Measurements from ENCODE around the gene HS3ST4. TPM values are rescaled to one million over a fixed set of nuclear protein-coding genes. Genes with fewer than 3 reads are reported as not detected.

Gene HS3ST4
- polyA plus RNA-seq, 1 donor: 0.39 TPM

DNA sequence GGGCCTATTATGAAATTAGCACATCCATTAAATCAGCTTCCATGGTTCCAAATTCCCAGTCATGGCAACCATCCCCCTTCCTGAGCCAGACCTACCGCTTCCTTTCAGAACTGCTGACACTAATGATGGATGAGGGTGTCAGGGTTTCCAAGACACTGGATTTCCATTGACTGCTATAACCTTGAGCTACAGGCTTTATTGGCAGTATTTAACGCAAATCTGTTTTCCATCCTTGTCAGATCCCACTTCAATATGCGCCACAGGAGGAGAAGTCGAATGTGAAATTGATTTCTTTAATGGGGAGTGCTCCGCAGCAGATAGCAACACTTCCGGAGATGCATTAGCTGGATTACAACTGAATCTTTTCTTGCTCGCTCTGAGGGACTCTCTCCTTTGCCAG lies 197.1 kb downstream of the HS3ST4 start:
- H3K27ac ChIP-seq (ENCODE audit: low read length): no peak overlapping the region
- no peaks in the 10 kb centered on the region for H3K9me3 ChIP-seq (ENCODE audit: control insufficient read depth, low read depth, low read length)
- H3K27me3 ChIP-seq (ENCODE audit: control insufficient read depth, insufficient read depth, low read length): peaks cover 4% of the 10 kb centered on the region
- DNase-seq: no peak
- no peaks in the 10 kb centered on the region for H3K36me3 ChIP-seq (ENCODE audit: control insufficient read depth, insufficient read depth, low read length)
- no peaks in the 10 kb centered on the region for H3K4me1 ChIP-seq (ENCODE audit: control insufficient read depth, insufficient read depth, low read length)
- WGBS (ENCODE audit: insufficient coverage, low lambda C conversion rate): no CpG with 5 or more reads among the region's 7 CpGs
- H3K4me3 ChIP-seq (ENCODE audit: low read length): no peak overlapping the region

DNA sequence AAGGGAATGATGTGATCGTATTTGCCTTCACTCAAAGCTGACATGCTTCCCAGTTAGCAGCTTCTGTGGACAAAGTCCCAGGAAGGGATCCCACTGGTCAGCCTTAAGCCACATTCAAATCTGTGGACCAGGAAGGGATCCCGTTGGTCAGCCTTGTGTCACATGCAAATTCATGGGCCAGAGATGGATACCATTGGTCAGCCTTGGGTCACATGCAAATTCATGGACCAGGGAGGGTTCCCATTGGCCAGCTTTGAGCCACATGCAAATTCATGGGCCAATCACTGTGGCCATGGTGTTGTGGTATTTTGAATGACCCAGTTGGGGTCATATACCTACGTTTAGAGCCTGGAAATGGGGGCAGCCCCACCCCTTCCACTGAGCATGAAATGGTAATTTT lies 201.6 kb downstream of the HS3ST4 start:
- Histone ChIP-seq H3K27ac (ENCODE audit: low read length) (no peak overlapping the region), H3K36me3 (ENCODE audit: control insufficient read depth, insufficient read depth, low read length) (no peaks in the 10 kb centered on the region), H3K4me3 (ENCODE audit: low read length) (no peak overlapping the region), H3K4me1 (ENCODE audit: control insufficient read depth, insufficient read depth, low read length) (no peaks in the 10 kb centered on the region), H3K9me3 (ENCODE audit: control insufficient read depth, low read depth, low read length) (no peaks in the 10 kb centered on the region), H3K27me3 (ENCODE audit: control insufficient read depth, insufficient read depth, low read length) (no peaks in the 10 kb centered on the region)
- 17% methylated on average over 1 of the region's 3 CpGs for WGBS (ENCODE audit: insufficient coverage, low lambda C conversion rate)
- no peak for DNase-seq

DNA sequence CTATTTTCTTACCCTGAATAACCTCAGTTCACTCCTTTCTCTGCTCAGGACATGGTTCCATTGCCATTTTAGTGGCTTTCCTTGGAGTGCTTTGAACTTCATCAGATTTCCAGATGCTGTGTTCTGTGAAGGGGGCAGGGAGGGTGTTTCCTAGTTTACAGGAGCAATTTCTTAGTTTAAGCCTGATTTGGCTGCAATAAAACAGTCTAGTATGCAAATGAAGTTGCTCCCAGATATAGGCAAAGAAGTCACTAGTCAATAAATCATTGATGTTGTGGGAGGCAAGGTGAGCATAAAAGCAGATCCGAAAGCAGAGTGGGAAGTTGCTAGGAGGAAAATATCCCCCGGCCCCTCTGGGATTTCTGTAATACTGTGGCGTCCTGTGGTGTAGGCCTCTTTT lies 202.3 kb downstream of the HS3ST4 start:
- Histone ChIP-seq H3K4me3 (ENCODE audit: low read length) (no peak overlapping the region), H3K4me1 (ENCODE audit: control insufficient read depth, insufficient read depth, low read length) (no peaks in the 10 kb centered on the region), H3K36me3 (ENCODE audit: control insufficient read depth, insufficient read depth, low read length) (no peaks in the 10 kb centered on the region), H3K27ac (ENCODE audit: low read length) (no peak overlapping the region), H3K27me3 (ENCODE audit: control insufficient read depth, insufficient read depth, low read length) (no peaks in the 10 kb centered on the region), H3K9me3 (ENCODE audit: control insufficient read depth, low read depth, low read length) (no peaks in the 10 kb centered on the region)
- no peak for DNase-seq
- WGBS (ENCODE audit: insufficient coverage, low lambda C conversion rate): 94% methylated on average over 3 of the region's 3 CpGs

DNA sequence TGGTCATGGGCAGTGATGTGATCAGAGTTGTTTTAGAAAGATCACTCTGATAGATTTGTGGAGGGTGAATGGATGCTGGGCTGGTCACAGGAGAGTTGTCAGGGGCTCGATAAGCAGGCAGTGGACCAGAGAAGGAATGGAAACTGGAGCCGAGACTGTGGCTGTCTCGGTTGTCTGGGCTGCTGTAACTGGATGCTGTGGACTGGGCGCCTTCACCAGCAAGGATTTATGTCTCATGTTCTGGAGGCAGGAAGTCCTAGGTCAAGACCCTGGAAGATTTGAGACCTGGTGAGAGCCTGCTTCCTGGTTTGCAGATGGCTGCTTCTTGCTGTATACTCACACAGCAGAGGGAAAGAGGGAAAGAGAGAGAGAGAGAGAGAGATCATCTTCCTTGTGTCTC lies 203.6 kb downstream of the HS3ST4 start:
- Histone ChIP-seq H3K27ac (ENCODE audit: low read length) (no peak overlapping the region), H3K4me3 (ENCODE audit: low read length) (no peak overlapping the region), H3K4me1 (ENCODE audit: control insufficient read depth, insufficient read depth, low read length) (no peaks in the 10 kb centered on the region), H3K9me3 (ENCODE audit: control insufficient read depth, low read depth, low read length) (no peaks in the 10 kb centered on the region), H3K27me3 (ENCODE audit: control insufficient read depth, insufficient read depth, low read length) (no peaks in the 10 kb centered on the region), H3K36me3 (ENCODE audit: control insufficient read depth, insufficient read depth, low read length) (no peaks in the 10 kb centered on the region)
- no peak for DNase-seq
- WGBS (ENCODE audit: insufficient coverage, low lambda C conversion rate): no CpG with 5 or more reads among the region's 4 CpGs

DNA sequence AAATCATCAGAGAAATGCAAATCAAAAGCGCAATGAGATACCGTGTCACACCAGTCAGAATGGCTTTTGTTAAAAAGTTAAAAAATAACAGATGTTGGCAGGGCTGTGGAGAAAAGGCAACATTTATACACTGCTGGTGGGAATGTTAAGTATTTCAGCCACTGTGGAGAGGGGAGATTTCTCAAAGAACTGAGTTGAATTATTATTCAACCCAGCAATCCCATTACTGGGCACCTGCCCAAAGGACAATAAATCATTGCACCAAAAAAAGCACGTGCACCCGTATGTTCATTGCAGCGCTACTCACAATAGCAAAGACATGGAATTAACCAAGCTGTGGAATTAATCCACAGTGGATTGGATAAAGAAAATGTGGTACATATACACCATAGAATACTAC lies 204.7 kb downstream of the HS3ST4 start:
- no peaks in the 10 kb centered on the region for H3K4me1 ChIP-seq (ENCODE audit: control insufficient read depth, insufficient read depth, low read length)
- no peak for DNase-seq
- no peaks in the 10 kb centered on the region for H3K9me3 ChIP-seq (ENCODE audit: control insufficient read depth, low read depth, low read length)
- H3K27ac ChIP-seq (ENCODE audit: low read length): no peak overlapping the region
- no peaks in the 10 kb centered on the region for H3K36me3 ChIP-seq (ENCODE audit: control insufficient read depth, insufficient read depth, low read length)
- no peak overlapping the region for H3K4me3 ChIP-seq (ENCODE audit: low read length)
- WGBS (ENCODE audit: insufficient coverage, low lambda C conversion rate): 87% methylated on average over 5 of the region's 5 CpGs
- no peaks in the 10 kb centered on the region for H3K27me3 ChIP-seq (ENCODE audit: control insufficient read depth, insufficient read depth, low read length)

DNA sequence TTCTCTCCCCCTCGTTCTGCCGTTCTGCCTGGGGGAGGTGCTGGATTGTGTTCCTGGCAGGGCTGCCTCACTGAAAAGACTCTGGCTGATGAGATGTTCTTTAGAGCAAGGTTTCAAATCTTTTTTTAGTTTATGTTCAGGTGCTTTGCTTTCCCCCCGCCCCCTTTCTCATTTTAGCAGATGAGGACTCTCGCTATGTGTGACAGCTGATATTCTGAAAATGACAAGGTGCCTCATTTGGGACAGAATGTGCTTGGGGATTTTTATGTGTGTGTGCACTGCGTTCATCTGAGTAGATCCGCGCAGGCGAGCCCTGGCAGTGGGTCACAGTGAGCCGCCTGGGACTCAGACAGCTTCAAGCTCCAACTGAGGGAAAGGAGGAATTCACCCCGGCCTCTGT lies 205.9 kb downstream of the HS3ST4 start:
- no CpG with 5 or more reads among the region's 10 CpGs for WGBS (ENCODE audit: insufficient coverage, low lambda C conversion rate)
- Histone ChIP-seq H3K9me3 (ENCODE audit: control insufficient read depth, low read depth, low read length) (no peaks in the 10 kb centered on the region), H3K36me3 (ENCODE audit: control insufficient read depth, insufficient read depth, low read length) (no peaks in the 10 kb centered on the region), H3K4me1 (ENCODE audit: control insufficient read depth, insufficient read depth, low read length) (no peaks in the 10 kb centered on the region), H3K27me3 (ENCODE audit: control insufficient read depth, insufficient read depth, low read length) (no peaks in the 10 kb centered on the region), H3K27ac (ENCODE audit: low read length) (no peak overlapping the region), H3K4me3 (ENCODE audit: low read length) (no peak overlapping the region)
- DNase-seq: no peak

DNA sequence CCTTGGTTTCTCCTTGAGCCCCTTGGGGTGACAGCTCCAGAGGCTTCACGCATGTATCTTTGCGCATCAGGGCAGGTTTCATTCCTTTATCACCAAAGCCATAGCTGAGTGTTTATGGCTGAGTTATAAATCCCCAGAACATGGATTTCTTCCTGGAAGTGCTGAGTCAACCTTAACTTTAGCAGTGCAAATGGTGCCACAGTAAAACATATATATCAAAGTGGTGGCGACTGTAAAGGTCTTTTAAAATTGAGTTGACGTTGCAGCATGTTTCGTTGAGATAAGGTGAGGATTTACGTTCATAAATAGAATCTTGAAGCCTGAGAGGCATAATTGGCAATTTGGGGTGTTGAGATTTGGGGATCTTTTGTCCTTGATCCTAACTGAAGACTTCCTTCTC lies 214.1 kb downstream of the HS3ST4 start:
- no peak overlapping the region for H3K27ac ChIP-seq (ENCODE audit: low read length)
- H3K9me3 ChIP-seq (ENCODE audit: control insufficient read depth, low read depth, low read length): no peaks in the 10 kb centered on the region
- H3K27me3 ChIP-seq (ENCODE audit: control insufficient read depth, insufficient read depth, low read length): peaks cover 4% of the 10 kb centered on the region
- no peak for DNase-seq
- H3K36me3 ChIP-seq (ENCODE audit: control insufficient read depth, insufficient read depth, low read length): no peaks in the 10 kb centered on the region
- H3K4me1 ChIP-seq (ENCODE audit: control insufficient read depth, insufficient read depth, low read length): no peaks in the 10 kb centered on the region
- no peak overlapping the region for H3K4me3 ChIP-seq (ENCODE audit: low read length)
- no CpG with 5 or more reads among the region's 6 CpGs for WGBS (ENCODE audit: insufficient coverage, low lambda C conversion rate)

DNA sequence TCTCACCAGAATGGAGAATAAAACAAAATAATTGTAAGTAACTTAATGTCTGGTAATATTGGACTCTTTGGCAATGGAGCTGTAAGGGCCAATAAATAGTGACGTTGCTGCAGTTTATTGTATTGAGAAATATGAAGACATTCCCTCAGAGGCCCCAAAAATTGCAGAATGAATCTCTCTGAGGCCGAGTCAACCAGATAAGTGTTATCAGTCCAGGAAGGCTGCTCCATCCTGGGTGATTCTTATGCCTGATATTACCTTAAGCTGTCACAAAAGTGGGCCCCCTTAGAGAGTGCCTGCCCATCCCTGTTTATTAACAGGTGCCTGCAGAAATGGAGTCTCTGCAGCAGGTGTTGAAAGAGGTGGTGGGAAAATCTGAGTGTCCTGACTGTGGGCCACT lies 219.2 kb downstream of the HS3ST4 start:
- H3K27me3 ChIP-seq (ENCODE audit: control insufficient read depth, insufficient read depth, low read length): peaks cover 4% of the 10 kb centered on the region

DNA sequence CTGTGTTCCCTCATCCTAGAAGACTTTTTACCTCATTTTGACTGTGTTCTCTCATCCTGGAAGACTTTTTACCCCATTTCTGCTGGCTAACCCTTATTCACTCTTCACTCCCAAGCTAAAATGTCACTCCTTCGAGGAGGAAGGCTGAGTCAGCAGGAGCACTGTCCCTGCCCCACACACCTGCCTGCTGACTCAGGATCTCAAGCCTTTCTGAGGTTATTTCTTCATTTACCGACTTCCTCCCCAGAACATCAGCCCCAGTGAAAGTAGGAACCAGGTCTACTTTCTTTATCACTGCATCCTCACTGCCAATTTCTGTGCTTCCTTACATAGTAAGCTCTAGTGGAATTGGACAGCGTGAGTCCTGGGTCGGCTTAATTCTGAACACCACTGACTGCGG lies 220.6 kb downstream of the HS3ST4 start:
- H3K27ac ChIP-seq (ENCODE audit: low read length): peak overlapping the region; percentile 71
- no peak overlapping the region for H3K4me3 ChIP-seq (ENCODE audit: low read length)
- H3K27me3 ChIP-seq (ENCODE audit: control insufficient read depth, insufficient read depth, low read length): peaks cover 3% of the 10 kb centered on the region
- no peaks in the 10 kb centered on the region for H3K36me3 ChIP-seq (ENCODE audit: control insufficient read depth, insufficient read depth, low read length)
- peaks cover 9% of the 10 kb centered on the region for H3K4me1 ChIP-seq (ENCODE audit: control insufficient read depth, insufficient read depth, low read length)
- H3K9me3 ChIP-seq (ENCODE audit: control insufficient read depth, low read depth, low read length): no peaks in the 10 kb centered on the region
- no CpG with 5 or more reads among the region's 5 CpGs for WGBS (ENCODE audit: insufficient coverage, low lambda C conversion rate)
- DNase-seq: peak; percentile 23 to 39

More for the DNA sequence above, 219.2 kb downstream of the HS3ST4 start:
- Histone ChIP-seq H3K4me3 (ENCODE audit: low read length) (no peak overlapping the region), H3K9me3 (ENCODE audit: control insufficient read depth, low read depth, low read length) (no peaks in the 10 kb centered on the region), H3K4me1 (ENCODE audit: control insufficient read depth, insufficient read depth, low read length) (peaks cover 9% of the 10 kb centered on the region), H3K27ac (ENCODE audit: low read length) (peak overlapping the region; percentile 71), H3K36me3 (ENCODE audit: control insufficient read depth, insufficient read depth, low read length) (no peaks in the 10 kb centered on the region)
- DNase-seq: peak; percentile 61 to 72
- no CpG with 5 or more reads among the region's 2 CpGs for WGBS (ENCODE audit: insufficient coverage, low lambda C conversion rate)

DNA sequence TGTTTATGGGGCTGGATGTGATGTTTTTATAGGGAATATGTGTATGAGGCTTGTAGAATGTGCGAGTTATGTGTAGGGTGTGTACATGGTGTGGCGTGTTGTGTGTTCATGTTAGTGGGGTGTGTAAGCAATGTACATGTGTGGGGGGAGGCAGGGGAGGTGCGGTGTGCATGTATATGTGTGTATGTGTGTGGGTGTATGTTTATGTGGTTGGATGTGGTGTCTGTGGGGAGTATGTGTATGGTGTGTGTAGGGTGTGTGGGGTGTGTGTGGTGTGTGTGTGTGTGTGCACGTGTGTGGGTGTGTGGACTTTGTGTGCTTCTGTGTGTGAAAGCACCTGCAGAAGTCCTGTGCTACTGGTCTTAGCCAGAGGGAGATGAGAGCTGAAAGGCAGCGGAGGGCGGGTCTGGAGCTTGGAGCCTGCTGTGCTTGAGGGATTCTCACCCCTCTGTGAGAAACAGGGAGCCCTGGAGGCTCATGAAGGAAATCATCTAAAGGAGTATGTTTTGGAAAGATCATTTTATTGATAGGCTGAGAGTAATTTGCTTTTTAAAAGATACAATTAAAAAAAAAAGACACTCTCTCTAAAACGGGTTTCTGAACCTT lies 222.7 kb downstream of the HS3ST4 start:
- Histone ChIP-seq H3K36me3 (ENCODE audit: control insufficient read depth, insufficient read depth, low read length) (no peaks in the 10 kb centered on the region), H3K27ac (ENCODE audit: low read length) (no peak overlapping the region), H3K27me3 (ENCODE audit: control insufficient read depth, insufficient read depth, low read length) (no peaks in the 10 kb centered on the region), H3K9me3 (ENCODE audit: control insufficient read depth, low read depth, low read length) (no peaks in the 10 kb centered on the region), H3K4me3 (ENCODE audit: low read length) (no peak overlapping the region), H3K4me1 (ENCODE audit: control insufficient read depth, insufficient read depth, low read length) (peaks cover 9% of the 10 kb centered on the region)
- DNase-seq: no peak
- WGBS (ENCODE audit: insufficient coverage, low lambda C conversion rate): 100% methylated on average over 2 of the region's 7 CpGs

DNA sequence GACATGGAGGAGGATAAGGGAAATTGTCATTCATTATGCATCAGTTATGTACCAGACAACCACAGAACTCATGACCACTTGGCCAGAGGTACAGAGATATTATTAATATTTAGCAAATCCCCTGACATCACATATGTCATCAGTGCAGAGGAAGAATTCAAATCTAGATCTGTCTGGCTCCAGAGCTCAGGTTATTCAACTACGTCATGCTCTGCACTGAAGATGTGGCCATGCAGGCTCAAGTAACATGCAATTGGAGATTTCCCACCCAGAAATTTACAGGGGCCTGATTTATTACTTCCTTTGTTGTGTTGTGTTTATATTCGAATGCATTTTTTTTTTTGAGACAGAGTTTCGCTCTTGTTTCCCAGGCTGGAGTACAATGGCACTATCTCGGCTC lies 224.3 kb downstream of the HS3ST4 start:
- no peak overlapping the region for H3K27ac ChIP-seq (ENCODE audit: low read length)
- no peaks in the 10 kb centered on the region for H3K36me3 ChIP-seq (ENCODE audit: control insufficient read depth, insufficient read depth, low read length)
- DNase-seq: no peak
- WGBS (ENCODE audit: insufficient coverage, low lambda C conversion rate): 62% methylated on average over 2 of the region's 4 CpGs
- no peaks in the 10 kb centered on the region for H3K9me3 ChIP-seq (ENCODE audit: control insufficient read depth, low read depth, low read length)
- H3K4me3 ChIP-seq (ENCODE audit: low read length): no peak overlapping the region
- no peaks in the 10 kb centered on the region for H3K27me3 ChIP-seq (ENCODE audit: control insufficient read depth, insufficient read depth, low read length)
- H3K4me1 ChIP-seq (ENCODE audit: control insufficient read depth, insufficient read depth, low read length): peaks cover 9% of the 10 kb centered on the region
